Mammary epithelial cell (primary cell): ENCODE data around the gene TFR2.

Source experiments
- EZH2 ChIP-seq: IDR thresholded peaks from 2 replicates; pipeline ENCODE4 v1.6.1; 2012; ENCODE audit warnings: low read length, inconsistent platforms, borderline replicate concordance
- TF ChIP-seq, protein P1 (sequence below), 2 donors: IDR thresholded peaks in 1 of 2; conservative IDR thresholded peaks in 1 of 2; 2 replicates each; pipeline ENCODE4 v1.5.1; 2011 to 2012; ENCODE audit warnings: inconsistent platforms in 2 of 2, low read length in 2 of 2, mild to moderate bottlenecking in 2 of 2, control low read depth in 1 of 2, low read depth in 1 of 2; ENCODE audit not compliant: insufficient read depth in 1 of 2; ENCODE audit errors: extremely low read depth in 1 of 2

DNA sequence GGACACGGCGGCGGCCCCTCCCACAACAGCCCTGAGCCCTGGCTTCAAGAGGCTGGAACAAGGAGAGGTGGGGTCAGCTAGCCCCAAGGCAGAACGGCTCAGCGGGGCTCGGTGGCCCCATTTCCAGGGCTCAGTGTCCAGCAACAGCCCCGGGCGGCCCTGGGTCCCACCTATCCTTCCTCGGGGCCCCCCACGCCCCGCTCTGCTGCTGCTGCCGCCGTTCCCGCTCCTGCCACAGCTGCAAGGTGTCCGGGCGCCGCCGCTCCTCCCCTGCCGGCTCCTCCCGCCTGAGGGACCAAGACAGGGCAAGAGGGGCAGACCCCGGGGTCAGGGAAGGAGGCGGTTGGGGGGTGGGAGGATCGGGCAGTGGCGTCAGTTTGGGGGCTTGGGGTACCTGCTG lies 64.2 kb downstream of the TFR2 start:
- TF ChIP-seq, protein P1, sequence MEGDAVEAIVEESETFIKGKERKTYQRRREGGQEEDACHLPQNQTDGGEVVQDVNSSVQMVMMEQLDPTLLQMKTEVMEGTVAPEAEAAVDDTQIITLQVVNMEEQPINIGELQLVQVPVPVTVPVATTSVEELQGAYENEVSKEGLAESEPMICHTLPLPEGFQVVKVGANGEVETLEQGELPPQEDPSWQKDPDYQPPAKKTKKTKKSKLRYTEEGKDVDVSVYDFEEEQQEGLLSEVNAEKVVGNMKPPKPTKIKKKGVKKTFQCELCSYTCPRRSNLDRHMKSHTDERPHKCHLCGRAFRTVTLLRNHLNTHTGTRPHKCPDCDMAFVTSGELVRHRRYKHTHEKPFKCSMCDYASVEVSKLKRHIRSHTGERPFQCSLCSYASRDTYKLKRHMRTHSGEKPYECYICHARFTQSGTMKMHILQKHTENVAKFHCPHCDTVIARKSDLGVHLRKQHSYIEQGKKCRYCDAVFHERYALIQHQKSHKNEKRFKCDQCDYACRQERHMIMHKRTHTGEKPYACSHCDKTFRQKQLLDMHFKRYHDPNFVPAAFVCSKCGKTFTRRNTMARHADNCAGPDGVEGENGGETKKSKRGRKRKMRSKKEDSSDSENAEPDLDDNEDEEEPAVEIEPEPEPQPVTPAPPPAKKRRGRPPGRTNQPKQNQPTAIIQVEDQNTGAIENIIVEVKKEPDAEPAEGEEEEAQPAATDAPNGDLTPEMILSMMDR (conservative IDR thresholded peaks at IDR 0.05 in 1 of 2, IDR thresholded peaks at IDR 0.05 in 1 of 2; ENCODE audit: extremely low read depth in 1 of 2, insufficient read depth in 1 of 2, low read depth in 1 of 2, low read length in 2 of 2), result no peak
- TF ChIP-seq EZH2, result no peak
